Pancreas (tissue), 10 donors: Measurements from ENCODE around the gene TNFAIP8L3. TPM values are rescaled to one million over a fixed set of nuclear protein-coding genes. Genes with fewer than 3 reads are reported as not detected.
A peak's percentile ranks its signal among the peaks of the same experiment; 100 is the strongest.

Source experiments
- ATAC-seq, 4 donors: fragments of 200-7000 bp; cut with Tn5 transposase; one replicate each; pipeline versions ENCODE4 v1.8.0 to v1.9.1; 2020; ENCODE audit warnings: mild to moderate bottlenecking in 4 of 4, moderate library complexity in 4 of 4
- DNase-seq, 6 donors: peaks; one replicate each; pipeline ENCODE4 v3.0.0-alpha.2; 2020
- FAIRE-seq: peaks from 2 replicates; lab custom pipeline; 2012; peaks lifted over from hg19 to GRCh38; lab: Jason Lieb, UNC
- H3K27ac ChIP-seq, 4 donors: fragments of 200-600 bp; sonication (generic); 1 replicate in 3 of 4; 2 replicates in 1 of 4; pipeline versions ENCODE4 v1.5.0 to v1.8.0; 2020
- H3K27me3 ChIP-seq, 4 donors: fragments of 200-600 bp; one replicate each; pipeline ENCODE4 v1.8.0; 2021
- H3K36me3 ChIP-seq, 3 donors: fragments of 200-600 bp; sonication (generic) in 1 of 3; one replicate each; pipeline versions ENCODE4 v1.5.0 to v1.8.0; 2020 to 2021
- H3K4me1 ChIP-seq, 3 donors: fragments of 200-600 bp; one replicate each; pipeline ENCODE4 v1.8.0; 2021
- H3K4me3 ChIP-seq, 4 donors: fragments of 200-600 bp; sonication (generic) in 2 of 4; one replicate each; pipeline versions ENCODE4 v1.5.0 to v1.8.0; 2020 to 2021
- H3K9me3 ChIP-seq, 4 donors: fragments of 200-600 bp; one replicate each; pipeline ENCODE4 v1.8.0; 2021
- WGBS, 2 donors: extraction: QIAGEN DNeasy Blood & Tissue Kit; methylation state at CpG; one replicate each; pipeline ENCODE4 v1.1.7; 2013; 5-methylcytosine and 5-hydroxymethylcytosine counted together
- intact Hi-C, 3 donors: fragments of 100-400 bp; cut with DNase I; formaldehyde crosslinking; loops; one replicate each; pipeline versions ENCODE4 v1.11.1 to v1.14.2; 2022
- polyA plus RNA-seq, 2 donors: library from polyadenylated mRNA; stranded (reverse); fragments of 200-250 nt; gene quantifications; one replicate each; pipeline ENCODE4 v1.2.3, GENCODE V29; 2013
- total RNA-seq, 6 donors: library from RNA; stranded (reverse); fragmentation: NEBNext Ultra II Directional in 4 of 6; extraction: Animal tissue kit (Norgen Biotek cat#: 25700) in 4 of 6; gene quantifications; one replicate each; pipeline versions ENCODE4 v1.2.1 to v1.2.4, GENCODE V29; 2021 to 2023
- TF ChIP-seq, protein P1 (sequence below), 4 donors: fragments of 200-600 bp; sonication (generic) in 3 of 4; IDR thresholded peaks; one replicate each; pipeline versions ENCODE4 v1.5.0 to v1.8.0; 2021; ENCODE audit warnings: antibody characterized with exemption in 4 of 4
- donor health status: healthy with polysubstance abuse.
- donor health status: DM: no; HTN: no; CAD: no; lungs with moderate emphysema.
- donor health status: DM: no; HTN: no; CAD: no.
- donor health status: control.
- donor health status: control.
- donor health status: Bipolar disorder and iron deficiency.
- donor health status: DM: yes; HTN: yes; CAD: no.
- donor health status: DM: no; HTN: no; CAD: no.
- donor health status: DM: no; HTN: no; CAD: no.
- donor health status: DM: yes; HTN: yes; CAD: no.

The TNFAIP8L3 gene
- total and polyA plus RNA-seq, 8 donors = 0.09 to 1.8 (median 0.72) TPM

DNA sequence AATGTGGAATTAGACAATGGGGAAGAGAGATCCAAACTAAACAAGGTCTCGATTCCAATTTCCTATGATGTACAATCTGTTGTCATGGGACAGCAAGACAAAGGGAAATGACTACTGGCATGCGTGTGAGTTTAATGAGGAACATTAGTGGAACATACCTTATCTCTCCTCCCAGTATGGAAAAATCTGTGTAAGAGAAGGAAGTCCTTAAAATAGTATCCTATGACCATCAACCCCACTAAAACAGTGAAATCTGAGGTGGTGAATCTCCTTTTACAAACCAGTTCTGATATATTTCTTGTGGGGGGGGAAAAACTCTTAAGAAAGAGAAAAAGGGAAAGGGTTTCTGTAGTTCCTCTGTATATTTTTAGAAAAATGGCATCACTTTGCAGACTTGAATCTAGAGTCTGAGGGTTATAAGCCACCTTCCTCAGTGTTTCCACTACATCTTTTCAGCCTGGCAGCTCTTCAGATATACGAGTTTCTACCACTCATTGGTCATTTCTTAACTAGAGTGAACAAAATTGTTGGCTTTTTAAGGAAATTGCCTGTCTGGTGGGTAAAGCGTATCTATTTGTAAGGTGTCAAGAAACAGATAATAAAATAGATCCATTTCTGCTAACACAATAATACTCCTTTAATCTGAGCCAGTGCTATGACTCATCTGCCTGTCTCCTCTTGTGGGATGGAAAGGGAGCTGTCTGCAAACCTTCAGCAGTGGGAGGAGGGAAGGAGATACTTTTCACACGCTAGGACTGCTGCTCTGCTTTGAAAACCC, 3.0 kb upstream of the TNFAIP8L3 start:
- ATAC-seq = peak in 1 of 4 donors; percentile 2
- Histone ChIP-seq H3K27me3 (peaks cover 0 to 22% (median 0%) of the 10 kb centered on the region in 4 donors), H3K4me1 (no peaks in the 10 kb centered on the region), H3K36me3 (no peaks in the 10 kb centered on the region), H3K27ac (no peak overlapping the region), H3K4me3 (no peak overlapping the region), H3K9me3 (no peaks in the 10 kb centered on the region)
- DNase-seq = no peak
- no peak for FAIRE-seq
- 70 to 84% methylated on average over 5 of the region's 5 CpGs for WGBS, 2 donors
- TF ChIP-seq, protein P1, sequence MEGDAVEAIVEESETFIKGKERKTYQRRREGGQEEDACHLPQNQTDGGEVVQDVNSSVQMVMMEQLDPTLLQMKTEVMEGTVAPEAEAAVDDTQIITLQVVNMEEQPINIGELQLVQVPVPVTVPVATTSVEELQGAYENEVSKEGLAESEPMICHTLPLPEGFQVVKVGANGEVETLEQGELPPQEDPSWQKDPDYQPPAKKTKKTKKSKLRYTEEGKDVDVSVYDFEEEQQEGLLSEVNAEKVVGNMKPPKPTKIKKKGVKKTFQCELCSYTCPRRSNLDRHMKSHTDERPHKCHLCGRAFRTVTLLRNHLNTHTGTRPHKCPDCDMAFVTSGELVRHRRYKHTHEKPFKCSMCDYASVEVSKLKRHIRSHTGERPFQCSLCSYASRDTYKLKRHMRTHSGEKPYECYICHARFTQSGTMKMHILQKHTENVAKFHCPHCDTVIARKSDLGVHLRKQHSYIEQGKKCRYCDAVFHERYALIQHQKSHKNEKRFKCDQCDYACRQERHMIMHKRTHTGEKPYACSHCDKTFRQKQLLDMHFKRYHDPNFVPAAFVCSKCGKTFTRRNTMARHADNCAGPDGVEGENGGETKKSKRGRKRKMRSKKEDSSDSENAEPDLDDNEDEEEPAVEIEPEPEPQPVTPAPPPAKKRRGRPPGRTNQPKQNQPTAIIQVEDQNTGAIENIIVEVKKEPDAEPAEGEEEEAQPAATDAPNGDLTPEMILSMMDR (IDR thresholded peaks at IDR 0.05) = no peak
- intact Hi-C loops = no loop called here

DNA sequence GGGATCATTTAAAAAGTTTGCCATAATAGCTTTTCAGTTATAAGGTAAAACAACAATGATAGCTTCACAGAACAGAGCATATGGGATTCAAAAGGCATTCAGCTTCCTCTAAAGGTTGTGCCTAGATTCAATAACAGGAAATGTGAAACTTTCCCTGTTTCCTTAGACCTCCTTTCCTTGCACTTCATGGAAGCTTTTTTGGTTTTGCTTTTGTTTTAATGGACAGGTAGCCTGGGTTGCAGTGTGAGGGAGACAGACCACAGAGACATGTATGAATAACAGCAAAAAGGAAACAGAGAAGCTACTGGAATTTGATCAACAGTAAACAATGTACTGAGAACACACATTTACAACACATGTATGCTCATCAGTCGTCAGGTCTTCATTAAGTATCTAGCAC, 2.3 kb upstream of the TNFAIP8L3 start:
- Histone ChIP-seq H3K4me1 (no peaks in the 10 kb centered on the region), H3K9me3 (no peaks in the 10 kb centered on the region), H3K27me3 (peaks cover 0 to 22% (median 0%) of the 10 kb centered on the region in 4 donors), H3K36me3 (no peaks in the 10 kb centered on the region), H3K4me3 (no peak overlapping the region), H3K27ac (no peak overlapping the region)
- DNase-seq (no peak), FAIRE-seq (no peak), ATAC-seq (no peak)
- WGBS, 2 donors = 59 to 61% methylated on average over 1 of the region's 1 CpG
- intact Hi-C loops = no loop called here
- TF ChIP-seq, protein P1 (IDR thresholded peaks at IDR 0.05) = no peak

DNA sequence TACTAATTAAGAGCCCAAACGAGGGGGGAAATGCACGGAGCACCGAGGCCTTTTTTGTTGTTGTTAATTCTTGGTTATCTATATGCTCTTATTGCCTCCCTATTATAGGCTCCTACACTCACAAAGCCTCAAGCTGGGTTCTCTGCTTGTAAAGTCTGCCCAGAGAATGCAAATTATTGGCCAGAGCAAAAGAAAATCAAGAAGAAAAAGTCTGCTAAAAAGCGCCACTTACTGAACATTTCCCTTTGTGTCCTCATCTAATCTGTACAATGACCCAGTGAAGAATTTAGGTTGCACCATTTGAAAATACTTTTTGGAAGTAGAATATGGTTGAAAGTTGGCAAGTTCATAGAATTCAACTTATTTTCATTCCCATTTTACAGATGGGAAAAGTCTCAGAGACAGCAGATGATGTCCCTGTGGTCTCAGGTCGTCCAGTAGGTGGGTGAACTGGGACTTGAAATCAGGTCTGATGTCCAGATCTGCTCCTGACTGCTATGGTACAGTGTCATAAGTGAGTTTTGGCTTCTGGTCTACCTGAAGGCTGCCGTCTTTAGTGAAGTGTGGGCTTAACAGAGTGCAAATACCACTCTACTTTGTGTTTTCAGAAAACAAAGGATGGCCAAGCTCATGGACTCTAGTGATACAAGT, 1.1 kb upstream of the TNFAIP8L3 start:
- no peaks in the 10 kb centered on the region for H3K9me3 ChIP-seq
- TF ChIP-seq, protein P1 (IDR thresholded peaks at IDR 0.05) = no peak
- H3K4me1 ChIP-seq = no peaks in the 10 kb centered on the region
- ATAC-seq = no peak
- FAIRE-seq = no peak
- intact Hi-C loops = no loop called here
- DNase-seq = no peak
- 46 to 49% methylated on average over 6 of the region's 6 CpGs for WGBS, 2 donors
- peak overlapping the region in 1 of 4 donors; percentile 42 for H3K4me3 ChIP-seq
- no peaks in the 10 kb centered on the region for H3K36me3 ChIP-seq
- no peak overlapping the region for H3K27ac ChIP-seq
- peaks cover 0 to 19% (median 0%) of the 10 kb centered on the region in 4 donors for H3K27me3 ChIP-seq

DNA sequence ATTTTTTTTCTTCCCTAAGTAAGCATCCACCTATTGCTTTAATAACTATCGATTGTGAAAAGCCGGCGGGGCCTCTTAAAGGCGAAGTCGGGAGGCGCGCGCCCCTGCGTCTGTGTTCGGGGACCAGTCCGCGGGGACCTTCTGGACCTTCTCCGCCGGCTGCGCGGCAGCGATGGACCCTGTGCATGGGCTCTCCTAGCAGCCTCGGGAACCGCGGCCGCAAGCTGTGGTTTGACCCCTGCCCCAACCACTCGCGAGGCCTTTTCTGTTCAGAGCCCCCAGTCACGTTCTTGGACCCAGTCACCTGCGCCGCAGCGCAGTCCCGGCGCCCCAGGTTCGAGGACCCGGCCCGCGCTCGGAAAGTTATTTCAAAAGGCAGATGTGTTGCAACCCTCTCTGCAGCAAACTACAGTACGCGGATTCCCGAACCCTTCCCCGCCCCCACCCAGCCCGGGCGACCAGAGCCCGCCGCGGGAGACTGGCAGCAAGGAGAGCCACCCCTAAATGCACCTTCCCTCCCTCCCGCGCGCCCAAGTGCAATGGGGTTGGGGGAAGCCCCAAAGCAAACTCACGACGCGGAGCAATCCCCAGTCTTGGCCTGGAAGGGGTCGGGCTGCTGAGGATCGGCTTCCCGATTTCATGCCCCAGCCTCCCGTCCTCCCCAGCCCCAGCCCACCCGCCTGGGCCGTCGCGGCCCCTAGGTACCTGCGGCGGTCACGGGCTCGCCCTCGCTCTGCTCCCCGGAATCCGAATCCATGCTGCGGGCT, 684 bp downstream of the TNFAIP8L3 start:
- intact Hi-C loops = no loop called here
- ATAC-seq (peak; percentile 39 to 59 (median 52)), DNase-seq (peak in 4 of 6 donors; percentile 25 to 71 (median 49)), FAIRE-seq (no peak)
- no peaks in the 10 kb centered on the region for H3K9me3 ChIP-seq
- H3K36me3 ChIP-seq = no peaks in the 10 kb centered on the region
- TF ChIP-seq, protein P1 (IDR thresholded peaks at IDR 0.05) = no peak
- H3K4me3 ChIP-seq = peak overlapping the region; percentile 18 to 60 (median 30)
- WGBS, 2 donors = 1% methylated on average over 60 to 65 of the region's 65 CpGs
- no peaks in the 10 kb centered on the region for H3K4me1 ChIP-seq
- no peak overlapping the region for H3K27ac ChIP-seq
- H3K27me3 ChIP-seq = peaks cover 0 to 12% (median 0%) of the 10 kb centered on the region in 4 donors
